ENCODE data around the gene SAXO2.
"Not testable (repeated sequence)": the region's sequence is repeated elsewhere in the genome, so short reads cannot be mapped to it uniquely, and the experiment has no call there.

SAXO2 gene

GRCh38 chr15:82267137-82267536, 4.5 kb downstream of the SAXO2 start:
- not testable (repeated sequence) for H3K27me3 Mint-ChIP-seq; H3K36me3 Mint-ChIP-seq (ENCODE audit: low read depth); H3K9me3 Mint-ChIP-seq; H3K4me3 Mint-ChIP-seq; H3K27ac Mint-ChIP-seq
- peaks cover 10% of the 10 kb centered on the region for H3K4me1 Mint-ChIP-seq (ENCODE audit: low read depth)

- H3K27ac Mint-ChIP-seq; H3K9me3 Mint-ChIP-seq; H3K27me3 Mint-ChIP-seq; H3K36me3 Mint-ChIP-seq (ENCODE audit: low read depth); H3K4me3 Mint-ChIP-seq; H3K4me1 Mint-ChIP-seq (ENCODE audit: low read depth): not testable (repeated sequence)
These were observed 5.8 kb downstream of the SAXO2 start for GRCh38 chr15:82268454-82268853.

- Mint-ChIP-seq H3K36me3 (ENCODE audit: low read depth) (peaks cover 8% of the 10 kb centered on the region), H3K4me3 (no peak overlapping the region), H3K4me1 (ENCODE audit: low read depth) (no peaks in the 10 kb centered on the region), H3K27ac (no peak overlapping the region), H3K27me3 (peaks cover 16% of the 10 kb centered on the region), H3K9me3 (peaks cover 7% of the 10 kb centered on the region)
These were observed 9.5 kb downstream of the SAXO2 start for GRCh38 chr15:82272154-82272553.

GRCh38 chr15:82275410-82275809, 12.8 kb downstream of the SAXO2 start:
- Mint-ChIP-seq H3K27me3 (peaks cover 16% of the 10 kb centered on the region), H3K4me1 (ENCODE audit: low read depth) (no peaks in the 10 kb centered on the region), H3K4me3 (no peak overlapping the region), H3K36me3 (ENCODE audit: low read depth) (peaks cover 8% of the 10 kb centered on the region), H3K27ac (no peak overlapping the region), H3K9me3 (peaks cover 7% of the 10 kb centered on the region)

GRCh38 chr15:82281276-82281675, 18.7 kb downstream of the SAXO2 start:
- not testable (repeated sequence) for H3K27ac Mint-ChIP-seq; H3K9me3 Mint-ChIP-seq; H3K36me3 Mint-ChIP-seq (ENCODE audit: low read depth); H3K4me3 Mint-ChIP-seq; H3K27me3 Mint-ChIP-seq
- peaks cover 13% of the 10 kb centered on the region for H3K4me1 Mint-ChIP-seq (ENCODE audit: low read depth)

GRCh38 chr15:82282386-82282785, 19.8 kb downstream of the SAXO2 start:
- not testable (repeated sequence) for H3K27ac Mint-ChIP-seq; H3K36me3 Mint-ChIP-seq (ENCODE audit: low read depth)

GRCh38 chr15:82284381-82284780, 21.8 kb downstream of the SAXO2 start:
- H3K36me3 Mint-ChIP-seq (ENCODE audit: low read depth); H3K27me3 Mint-ChIP-seq; H3K9me3 Mint-ChIP-seq; H3K27ac Mint-ChIP-seq; H3K4me3 Mint-ChIP-seq: not testable (repeated sequence)
- H3K4me1 Mint-ChIP-seq (ENCODE audit: low read depth) = peaks cover 27% of the 10 kb centered on the region

More at GRCh38 chr15:82282386-82282785, 19.8 kb downstream of the SAXO2 start:
- peaks cover 24% of the 10 kb centered on the region for H3K4me1 Mint-ChIP-seq (ENCODE audit: low read depth)
- not testable (repeated sequence) for H3K27me3 Mint-ChIP-seq, H3K4me3 Mint-ChIP-seq, H3K9me3 Mint-ChIP-seq

- H3K4me3 Mint-ChIP-seq = peak overlapping the region; percentile 4
- not testable (repeated sequence) for H3K27me3 Mint-ChIP-seq; H3K36me3 Mint-ChIP-seq (ENCODE audit: low read depth); H3K9me3 Mint-ChIP-seq
- peak overlapping the region; percentile 42 for H3K27ac Mint-ChIP-seq
- peaks cover 27% of the 10 kb centered on the region for H3K4me1 Mint-ChIP-seq (ENCODE audit: low read depth)
These were observed 23.9 kb downstream of the SAXO2 start for GRCh38 chr15:82286475-82286874.

- H3K27me3 Mint-ChIP-seq; H3K4me3 Mint-ChIP-seq; H3K27ac Mint-ChIP-seq; H3K36me3 Mint-ChIP-seq (ENCODE audit: low read depth); H3K9me3 Mint-ChIP-seq: not testable (repeated sequence)
- H3K4me1 Mint-ChIP-seq (ENCODE audit: low read depth) = peaks cover 27% of the 10 kb centered on the region
These were observed 25.6 kb downstream of the SAXO2 start for GRCh38 chr15:82288202-82288601.

GRCh38 chr15:82292271-82292670, 29.7 kb downstream of the SAXO2 start:
- H3K27ac Mint-ChIP-seq = no peak overlapping the region
- H3K27me3 Mint-ChIP-seq = no peaks in the 10 kb centered on the region
- H3K4me1 Mint-ChIP-seq (ENCODE audit: low read depth) = peaks cover 4% of the 10 kb centered on the region
- no peaks in the 10 kb centered on the region for H3K36me3 Mint-ChIP-seq (ENCODE audit: low read depth)
- peaks cover 3% of the 10 kb centered on the region for H3K9me3 Mint-ChIP-seq
- H3K4me3 Mint-ChIP-seq = no peak overlapping the region

- Mint-ChIP-seq H3K36me3 (ENCODE audit: low read depth) (no peaks in the 10 kb centered on the region), H3K9me3 (peaks cover 1% of the 10 kb centered on the region), H3K4me3 (no peak overlapping the region), H3K27ac (no peak overlapping the region), H3K27me3 (no peaks in the 10 kb centered on the region), H3K4me1 (ENCODE audit: low read depth) (peaks cover 11% of the 10 kb centered on the region)
These were observed 31.6 kb downstream of the SAXO2 start for GRCh38 chr15:82294061-82294690.

- no peaks in the 10 kb centered on the region for H3K36me3 Mint-ChIP-seq (ENCODE audit: low read depth)
- no peak overlapping the region for H3K4me3 Mint-ChIP-seq
- H3K9me3 Mint-ChIP-seq = no peaks in the 10 kb centered on the region
- H3K27me3 Mint-ChIP-seq = no peaks in the 10 kb centered on the region
- no peak overlapping the region for H3K27ac Mint-ChIP-seq
- H3K4me1 Mint-ChIP-seq (ENCODE audit: low read depth) = peaks cover 14% of the 10 kb centered on the region
These were observed 34.9 kb downstream of the SAXO2 start for GRCh38 chr15:82297546-82297945.

GRCh38 chr15:82298032-82298431, 35.4 kb downstream of the SAXO2 start:
- Mint-ChIP-seq H3K4me1 (ENCODE audit: low read depth) (peaks cover 14% of the 10 kb centered on the region), H3K36me3 (ENCODE audit: low read depth) (no peaks in the 10 kb centered on the region), H3K9me3 (no peaks in the 10 kb centered on the region), H3K4me3 (no peak overlapping the region), H3K27ac (no peak overlapping the region), H3K27me3 (no peaks in the 10 kb centered on the region)

GRCh38 chr15:82298520-82298919, 35.9 kb downstream of the SAXO2 start:
- Mint-ChIP-seq H3K9me3 (no peaks in the 10 kb centered on the region), H3K27me3 (no peaks in the 10 kb centered on the region), H3K27ac (no peak overlapping the region), H3K36me3 (ENCODE audit: low read depth) (no peaks in the 10 kb centered on the region), H3K4me1 (ENCODE audit: low read depth) (peaks cover 14% of the 10 kb centered on the region), H3K4me3 (no peak overlapping the region)

- not testable (repeated sequence) for H3K36me3 Mint-ChIP-seq (ENCODE audit: low read depth); H3K4me3 Mint-ChIP-seq; H3K27me3 Mint-ChIP-seq; H3K9me3 Mint-ChIP-seq; H3K27ac Mint-ChIP-seq
- peaks cover 14% of the 10 kb centered on the region for H3K4me1 Mint-ChIP-seq (ENCODE audit: low read depth)
These were observed 36.9 kb downstream of the SAXO2 start for GRCh38 chr15:82299511-82299914.

- not testable (repeated sequence) for H3K27me3 Mint-ChIP-seq; H3K36me3 Mint-ChIP-seq (ENCODE audit: low read depth); H3K27ac Mint-ChIP-seq; H3K9me3 Mint-ChIP-seq; H3K4me3 Mint-ChIP-seq
- H3K4me1 Mint-ChIP-seq (ENCODE audit: low read depth) = peaks cover 21% of the 10 kb centered on the region
These were observed 37.7 kb downstream of the SAXO2 start for GRCh38 chr15:82300326-82300725.
